ENCODE data around the gene SLC12A8. TPM values are rescaled to one million over a fixed set of nuclear protein-coding genes. Genes with fewer than 3 reads are reported as not detected.
A peak's percentile ranks its signal among the peaks of the same experiment; 100 is the strongest.

The SLC12A8 gene
- total and polyA plus RNA-seq, 9 of the 15 experiments (the other 6 are each of a cell fraction or from before 2014, with no cell fraction given), result 0.04 to 0.33 (median 0.09) TPM; not detected in 4

- peak; percentile 76 for TF ChIP-seq C11orf30 (IDR thresholded peaks at IDR 0.05; ENCODE audit: low read depth)
- TF ChIP-seq, protein P1, sequence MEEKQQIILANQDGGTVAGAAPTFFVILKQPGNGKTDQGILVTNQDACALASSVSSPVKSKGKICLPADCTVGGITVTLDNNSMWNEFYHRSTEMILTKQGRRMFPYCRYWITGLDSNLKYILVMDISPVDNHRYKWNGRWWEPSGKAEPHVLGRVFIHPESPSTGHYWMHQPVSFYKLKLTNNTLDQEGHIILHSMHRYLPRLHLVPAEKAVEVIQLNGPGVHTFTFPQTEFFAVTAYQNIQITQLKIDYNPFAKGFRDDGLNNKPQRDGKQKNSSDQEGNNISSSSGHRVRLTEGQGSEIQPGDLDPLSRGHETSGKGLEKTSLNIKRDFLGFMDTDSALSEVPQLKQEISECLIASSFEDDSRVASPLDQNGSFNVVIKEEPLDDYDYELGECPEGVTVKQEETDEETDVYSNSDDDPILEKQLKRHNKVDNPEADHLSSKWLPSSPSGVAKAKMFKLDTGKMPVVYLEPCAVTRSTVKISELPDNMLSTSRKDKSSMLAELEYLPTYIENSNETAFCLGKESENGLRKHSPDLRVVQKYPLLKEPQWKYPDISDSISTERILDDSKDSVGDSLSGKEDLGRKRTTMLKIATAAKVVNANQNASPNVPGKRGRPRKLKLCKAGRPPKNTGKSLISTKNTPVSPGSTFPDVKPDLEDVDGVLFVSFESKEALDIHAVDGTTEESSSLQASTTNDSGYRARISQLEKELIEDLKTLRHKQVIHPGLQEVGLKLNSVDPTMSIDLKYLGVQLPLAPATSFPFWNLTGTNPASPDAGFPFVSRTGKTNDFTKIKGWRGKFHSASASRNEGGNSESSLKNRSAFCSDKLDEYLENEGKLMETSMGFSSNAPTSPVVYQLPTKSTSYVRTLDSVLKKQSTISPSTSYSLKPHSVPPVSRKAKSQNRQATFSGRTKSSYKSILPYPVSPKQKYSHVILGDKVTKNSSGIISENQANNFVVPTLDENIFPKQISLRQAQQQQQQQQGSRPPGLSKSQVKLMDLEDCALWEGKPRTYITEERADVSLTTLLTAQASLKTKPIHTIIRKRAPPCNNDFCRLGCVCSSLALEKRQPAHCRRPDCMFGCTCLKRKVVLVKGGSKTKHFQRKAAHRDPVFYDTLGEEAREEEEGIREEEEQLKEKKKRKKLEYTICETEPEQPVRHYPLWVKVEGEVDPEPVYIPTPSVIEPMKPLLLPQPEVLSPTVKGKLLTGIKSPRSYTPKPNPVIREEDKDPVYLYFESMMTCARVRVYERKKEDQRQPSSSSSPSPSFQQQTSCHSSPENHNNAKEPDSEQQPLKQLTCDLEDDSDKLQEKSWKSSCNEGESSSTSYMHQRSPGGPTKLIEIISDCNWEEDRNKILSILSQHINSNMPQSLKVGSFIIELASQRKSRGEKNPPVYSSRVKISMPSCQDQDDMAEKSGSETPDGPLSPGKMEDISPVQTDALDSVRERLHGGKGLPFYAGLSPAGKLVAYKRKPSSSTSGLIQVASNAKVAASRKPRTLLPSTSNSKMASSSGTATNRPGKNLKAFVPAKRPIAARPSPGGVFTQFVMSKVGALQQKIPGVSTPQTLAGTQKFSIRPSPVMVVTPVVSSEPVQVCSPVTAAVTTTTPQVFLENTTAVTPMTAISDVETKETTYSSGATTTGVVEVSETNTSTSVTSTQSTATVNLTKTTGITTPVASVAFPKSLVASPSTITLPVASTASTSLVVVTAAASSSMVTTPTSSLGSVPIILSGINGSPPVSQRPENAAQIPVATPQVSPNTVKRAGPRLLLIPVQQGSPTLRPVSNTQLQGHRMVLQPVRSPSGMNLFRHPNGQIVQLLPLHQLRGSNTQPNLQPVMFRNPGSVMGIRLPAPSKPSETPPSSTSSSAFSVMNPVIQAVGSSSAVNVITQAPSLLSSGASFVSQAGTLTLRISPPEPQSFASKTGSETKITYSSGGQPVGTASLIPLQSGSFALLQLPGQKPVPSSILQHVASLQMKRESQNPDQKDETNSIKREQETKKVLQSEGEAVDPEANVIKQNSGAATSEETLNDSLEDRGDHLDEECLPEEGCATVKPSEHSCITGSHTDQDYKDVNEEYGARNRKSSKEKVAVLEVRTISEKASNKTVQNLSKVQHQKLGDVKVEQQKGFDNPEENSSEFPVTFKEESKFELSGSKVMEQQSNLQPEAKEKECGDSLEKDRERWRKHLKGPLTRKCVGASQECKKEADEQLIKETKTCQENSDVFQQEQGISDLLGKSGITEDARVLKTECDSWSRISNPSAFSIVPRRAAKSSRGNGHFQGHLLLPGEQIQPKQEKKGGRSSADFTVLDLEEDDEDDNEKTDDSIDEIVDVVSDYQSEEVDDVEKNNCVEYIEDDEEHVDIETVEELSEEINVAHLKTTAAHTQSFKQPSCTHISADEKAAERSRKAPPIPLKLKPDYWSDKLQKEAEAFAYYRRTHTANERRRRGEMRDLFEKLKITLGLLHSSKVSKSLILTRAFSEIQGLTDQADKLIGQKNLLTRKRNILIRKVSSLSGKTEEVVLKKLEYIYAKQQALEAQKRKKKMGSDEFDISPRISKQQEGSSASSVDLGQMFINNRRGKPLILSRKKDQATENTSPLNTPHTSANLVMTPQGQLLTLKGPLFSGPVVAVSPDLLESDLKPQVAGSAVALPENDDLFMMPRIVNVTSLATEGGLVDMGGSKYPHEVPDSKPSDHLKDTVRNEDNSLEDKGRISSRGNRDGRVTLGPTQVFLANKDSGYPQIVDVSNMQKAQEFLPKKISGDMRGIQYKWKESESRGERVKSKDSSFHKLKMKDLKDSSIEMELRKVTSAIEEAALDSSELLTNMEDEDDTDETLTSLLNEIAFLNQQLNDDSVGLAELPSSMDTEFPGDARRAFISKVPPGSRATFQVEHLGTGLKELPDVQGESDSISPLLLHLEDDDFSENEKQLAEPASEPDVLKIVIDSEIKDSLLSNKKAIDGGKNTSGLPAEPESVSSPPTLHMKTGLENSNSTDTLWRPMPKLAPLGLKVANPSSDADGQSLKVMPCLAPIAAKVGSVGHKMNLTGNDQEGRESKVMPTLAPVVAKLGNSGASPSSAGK (IDR thresholded peaks at IDR 0.05), result peak; percentile 87
- TF ChIP-seq ZNF780A (CRISPR knock-in tag; IDR thresholded peaks at IDR 0.05), result no peak
- TF ChIP-seq MECOM (CRISPR knock-in tag; IDR thresholded peaks at IDR 0.05), result no peak
- TF ChIP-seq IRF1 (CRISPR knock-in tag; IDR thresholded peaks at IDR 0.05; ENCODE audit: borderline replicate concordance), result no peak
- no peak for TF ChIP-seq GABPB1 (CRISPR knock-in tag; IDR thresholded peaks at IDR 0.05)
- TF ChIP-seq POLR3G (IDR thresholded peaks at IDR 0.05; ENCODE audit: extremely low read depth, insufficient read length, insufficient replicate concordance), result no peak
- no peak for TF ChIP-seq ATF1 (CRISPR knock-in tag; IDR thresholded peaks at IDR 0.05)
- TF ChIP-seq ATF1 (tag; IDR thresholded peaks at IDR 0.05), result peak; percentile 92
- TF ChIP-seq ZNF253 (CRISPR knock-in tag; conservative IDR thresholded peaks at IDR 0.05), result no peak
- peak; percentile 53 for TF ChIP-seq CXXC5 (CRISPR knock-in tag; IDR thresholded peaks at IDR 0.05)
- TF ChIP-seq NFRKB (IDR thresholded peaks at IDR 0.05; ENCODE audit: low read depth), result peak; percentile 38; the same call in 1 of the 2 replicates
- TF ChIP-seq GATAD2B (IDR thresholded peaks at IDR 0.05; ENCODE audit: borderline replicate concordance), result no peak
- TF ChIP-seq, protein P2, sequence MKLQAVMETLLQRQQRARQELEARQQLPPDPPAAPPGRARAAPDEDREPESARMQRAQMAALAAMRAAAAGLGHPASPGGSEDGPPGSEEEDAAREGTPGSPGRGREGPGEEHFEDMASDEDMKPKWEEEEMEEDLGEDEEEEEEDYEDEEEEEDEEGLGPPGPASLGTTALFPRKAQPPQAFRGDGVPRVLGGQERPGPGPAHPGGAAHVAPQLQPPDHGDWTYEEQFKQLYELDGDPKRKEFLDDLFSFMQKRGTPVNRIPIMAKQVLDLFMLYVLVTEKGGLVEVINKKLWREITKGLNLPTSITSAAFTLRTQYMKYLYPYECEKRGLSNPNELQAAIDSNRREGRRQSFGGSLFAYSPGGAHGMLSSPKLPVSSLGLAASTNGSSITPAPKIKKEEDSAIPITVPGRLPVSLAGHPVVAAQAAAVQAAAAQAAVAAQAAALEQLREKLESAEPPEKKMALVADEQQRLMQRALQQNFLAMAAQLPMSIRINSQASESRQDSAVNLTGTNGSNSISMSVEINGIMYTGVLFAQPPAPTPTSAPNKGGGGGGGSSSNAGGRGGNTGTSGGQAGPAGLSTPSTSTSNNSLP (IDR thresholded peaks at IDR 0.05; ENCODE audit: borderline replicate concordance, low read depth, low read length), result no peak
- no peak for TF ChIP-seq SETDB1 (IDR thresholded peaks at IDR 0.05; ENCODE audit: low read length)
- no peak for TF ChIP-seq ZNF274 (IDR thresholded peaks at IDR 0.05; ENCODE audit: borderline replicate concordance, low read depth, low read length)
- no peak for TF ChIP-seq STAT5B (CRISPR knock-in tag; IDR thresholded peaks at IDR 0.05)
Observed at GRCh38 chr3:125154800-125155269, 57.7 kb downstream of the SLC12A8 start (continued).
